HFF-Myc (cell line): ENCODE data around the gene GRAMD2A.

Source experiments
- DNase-seq: peaks from one replicate; pipeline ENCODE4 v3.0.0-alpha.2; 2011; ENCODE audit warnings: low read depth; ENCODE audit errors: extremely low read depth
- H3K4me3 ChIP-seq: replicated peaks from 2 replicates; pipeline ENCODE4 v1.5.1; 2011; ENCODE audit warnings: low read depth, mild to moderate bottlenecking, control low read depth, low read length
- TF ChIP-seq, protein P1 (sequence below): IDR thresholded peaks from 2 replicates; pipeline ENCODE4 v1.5.1; 2012; ENCODE audit warnings: mild to moderate bottlenecking, low read depth, low read length, control low read depth; ENCODE audit errors: missing control alignments

Gene GRAMD2A

DNA sequence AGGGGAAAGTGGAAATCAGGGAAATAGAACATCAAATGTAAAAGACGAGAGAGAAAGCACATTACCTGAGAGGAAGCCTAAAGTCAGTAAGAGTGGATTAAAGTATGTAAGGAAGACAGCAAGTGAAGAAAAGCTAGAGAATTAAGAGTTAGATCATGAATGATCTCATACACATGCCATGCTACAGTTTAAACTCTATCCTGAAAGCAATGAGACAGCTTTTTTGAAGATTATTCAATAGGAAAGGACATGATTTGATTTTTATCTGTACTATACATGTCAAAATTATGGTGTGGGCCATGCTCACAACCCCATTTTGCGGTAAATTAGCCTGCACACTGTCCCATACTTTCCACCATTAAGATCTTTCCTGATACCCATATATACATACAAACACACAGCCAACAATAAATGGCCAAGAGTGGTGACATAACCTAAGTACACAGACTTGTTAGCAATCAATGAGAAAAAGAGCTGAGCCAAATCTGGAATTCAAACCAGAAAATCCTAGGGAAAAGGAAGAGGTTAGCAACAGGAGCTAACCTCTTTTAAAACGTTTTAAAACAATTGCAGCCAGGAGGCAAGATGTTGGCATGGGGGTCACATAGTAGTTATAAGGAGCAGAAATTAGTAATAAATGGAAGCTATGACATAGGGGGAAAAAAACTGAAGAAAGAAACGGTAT is 84.1 kb downstream of the GRAMD2A start:
- no peak for DNase-seq
- H3K4me3 ChIP-seq, result no peak overlapping the region
- TF ChIP-seq, protein P1, sequence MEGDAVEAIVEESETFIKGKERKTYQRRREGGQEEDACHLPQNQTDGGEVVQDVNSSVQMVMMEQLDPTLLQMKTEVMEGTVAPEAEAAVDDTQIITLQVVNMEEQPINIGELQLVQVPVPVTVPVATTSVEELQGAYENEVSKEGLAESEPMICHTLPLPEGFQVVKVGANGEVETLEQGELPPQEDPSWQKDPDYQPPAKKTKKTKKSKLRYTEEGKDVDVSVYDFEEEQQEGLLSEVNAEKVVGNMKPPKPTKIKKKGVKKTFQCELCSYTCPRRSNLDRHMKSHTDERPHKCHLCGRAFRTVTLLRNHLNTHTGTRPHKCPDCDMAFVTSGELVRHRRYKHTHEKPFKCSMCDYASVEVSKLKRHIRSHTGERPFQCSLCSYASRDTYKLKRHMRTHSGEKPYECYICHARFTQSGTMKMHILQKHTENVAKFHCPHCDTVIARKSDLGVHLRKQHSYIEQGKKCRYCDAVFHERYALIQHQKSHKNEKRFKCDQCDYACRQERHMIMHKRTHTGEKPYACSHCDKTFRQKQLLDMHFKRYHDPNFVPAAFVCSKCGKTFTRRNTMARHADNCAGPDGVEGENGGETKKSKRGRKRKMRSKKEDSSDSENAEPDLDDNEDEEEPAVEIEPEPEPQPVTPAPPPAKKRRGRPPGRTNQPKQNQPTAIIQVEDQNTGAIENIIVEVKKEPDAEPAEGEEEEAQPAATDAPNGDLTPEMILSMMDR, result no peak

DNA sequence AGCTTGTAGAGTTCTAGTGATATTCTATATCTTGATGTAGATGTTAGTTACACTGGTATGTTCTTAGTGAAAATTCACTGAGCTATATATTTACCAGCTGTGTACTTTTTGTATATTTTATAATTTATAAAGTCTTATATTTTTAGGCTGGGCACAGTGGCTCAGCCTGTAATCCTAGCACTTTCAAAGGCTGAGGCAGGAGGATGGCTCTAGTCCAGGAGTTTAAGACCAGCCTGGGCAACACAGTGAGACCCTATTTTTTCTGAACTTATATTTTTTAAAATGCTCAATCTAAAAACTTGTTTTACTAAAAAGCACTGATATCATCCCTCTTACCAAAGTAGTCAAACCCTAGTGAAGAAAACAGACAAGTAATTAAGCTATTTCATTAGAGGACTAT is 84.8 kb downstream of the GRAMD2A start:
- no peak for DNase-seq
- H3K4me3 ChIP-seq, result no peak overlapping the region
- TF ChIP-seq, protein P1, result no peak

DNA sequence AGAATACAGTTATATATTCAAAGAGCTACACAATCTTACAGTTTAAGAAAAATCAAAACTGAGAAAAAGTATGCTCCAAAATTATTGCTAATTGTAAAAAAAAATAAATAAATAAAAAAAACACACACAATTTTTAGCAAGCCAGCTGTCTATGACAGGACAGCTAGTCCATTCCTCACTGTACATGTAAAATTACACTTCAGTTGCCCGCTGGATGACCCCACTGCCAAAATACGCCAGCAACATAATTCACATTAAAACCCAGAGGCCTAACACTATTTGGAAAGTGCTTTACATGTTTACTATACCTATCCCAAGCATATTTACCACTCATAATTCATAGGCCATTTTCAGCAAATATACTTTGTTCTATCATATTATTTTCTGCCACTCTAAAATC is 85.5 kb downstream of the GRAMD2A start:
- TF ChIP-seq, protein P1, result no peak
- DNase-seq, result no peak
- H3K4me3 ChIP-seq, result no peak overlapping the region

DNA sequence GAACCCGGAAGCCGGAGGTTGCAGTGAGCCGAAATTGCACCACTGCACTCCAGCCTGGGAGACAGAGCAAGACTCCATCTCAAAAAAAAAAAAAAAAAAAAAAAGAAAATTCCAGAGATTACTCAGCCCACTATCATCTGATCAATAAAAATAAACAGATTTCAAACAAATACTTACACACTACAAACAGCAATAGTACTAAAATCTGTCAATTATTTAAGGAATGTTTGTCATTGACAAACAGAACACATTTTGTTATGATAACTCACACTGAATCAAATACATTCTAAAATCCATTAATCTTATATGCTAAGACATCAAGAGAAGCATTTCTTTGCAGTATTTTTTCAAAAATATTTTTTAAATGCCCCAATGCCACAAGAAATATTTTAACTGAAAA is 87.2 kb downstream of the GRAMD2A start:
- no peak overlapping the region for H3K4me3 ChIP-seq
- DNase-seq, result no peak
- TF ChIP-seq, protein P1, result no peak
